H1 (cell line): ENCODE data around the gene LKAAEAR1. TPM values are rescaled to one million over a fixed set of nuclear protein-coding genes. Genes with fewer than 3 reads are reported as not detected.

Experiments used
- CTCF ChIA-PET: fragments of 300-600 bp; sonication (Branson Sonifier 250); formaldehyde crosslinking; loops from one replicate; lab custom pipeline; 2021; ENCODE audit not compliant: partially characterized antibody; lab: Charles Lee
- POLR2A ChIA-PET: fragments of 300-600 bp; sonication (Branson Sonifier 250); formaldehyde crosslinking; loops from one replicate; lab custom pipeline; 2021; ENCODE audit warnings: inconsistent platforms; ENCODE audit not compliant: partially characterized antibody; lab: Charles Lee
- DNase-seq, 2 experiments: peaks; one replicate each; pipeline versions ENCODE4 v3.0.0 to v3.0.0-alpha.2; 2010 to 2022; ENCODE audit warnings: low spot score in 2 of 2, low read depth in 1 of 2, mixed read lengths in 1 of 2
- FAIRE-seq: peaks from 2 replicates; lab custom pipeline; 2011; peaks lifted over from hg19 to GRCh38; lab: Jason Lieb, UNC
- H2AFZ ChIP-seq: 2 replicates; pipeline ENCODE4 v1.8.1; 2012; ENCODE audit warnings: low read length, inconsistent platforms
- H2AK5ac ChIP-seq: 2 replicates; pipeline ENCODE4 v1.6.1; 2013; ENCODE audit warnings: low read depth, low read length
- H2BK120ac ChIP-seq: replicated peaks from 2 replicates; pipeline ENCODE3; 2013; ENCODE audit warnings: low read depth, low read length, inconsistent platforms
- H2BK12ac ChIP-seq: 2 replicates; pipeline ENCODE4 v1.6.1; 2013; ENCODE audit warnings: low read depth, low read length
- H2BK15ac ChIP-seq: 2 replicates; pipeline ENCODE4 v1.6.1; 2013; ENCODE audit warnings: low read length
- H2BK20ac ChIP-seq: 2 replicates; pipeline ENCODE4 v1.6.1; 2013; ENCODE audit warnings: low read length
- H2BK5ac ChIP-seq: 2 replicates; pipeline ENCODE4 v1.6.1; 2013; ENCODE audit warnings: low read depth, low read length
- H3K14ac ChIP-seq: 2 replicates; pipeline ENCODE4 v1.6.1; 2013; ENCODE audit warnings: inconsistent platforms; ENCODE audit not compliant: insufficient read length
- H3K18ac ChIP-seq: 2 replicates; pipeline ENCODE4 v1.6.1; 2013; ENCODE audit warnings: low read length; ENCODE audit errors: extremely low read depth
- H3K23ac ChIP-seq: 2 replicates; pipeline ENCODE4 v1.6.1; 2013; ENCODE audit warnings: inconsistent platforms; ENCODE audit not compliant: insufficient read length
- H3K23me2 ChIP-seq: 2 replicates; pipeline ENCODE4 v1.6.1; 2013; ENCODE audit warnings: low read depth, low read length
- H3K27ac ChIP-seq: 2 replicates; pipeline ENCODE4 v1.6.1; 2011; ENCODE audit warnings: low read depth, low read length, inconsistent platforms
- H3K27me3 ChIP-seq, 4 experiments: replicated peaks in 1 of 4; 1 replicate in 1 of 4; 2 replicates in 3 of 4; pipeline versions ENCODE4 v1.6.1 to v1.8.1; 2011 to 2013; ENCODE audit warnings: low read length in 3 of 4, mild to moderate bottlenecking in 3 of 4, inconsistent platforms in 2 of 4, mixed read lengths in 2 of 4, moderate library complexity in 1 of 4; ENCODE audit not compliant: control insufficient read depth in 3 of 4, insufficient read depth in 3 of 4; ENCODE audit errors: extremely low read depth in 1 of 4
- H3K36me3 ChIP-seq, 4 experiments: 2 replicates each; pipeline versions ENCODE4 v1.6.1 to v1.8.1; 2011 to 2013; ENCODE audit warnings: mild to moderate bottlenecking in 4 of 4, low read length in 3 of 4, moderate library complexity in 2 of 4, control low read depth in 1 of 4, inconsistent platforms in 1 of 4; ENCODE audit not compliant: insufficient read depth in 4 of 4, control insufficient read depth in 2 of 4
- H3K4ac ChIP-seq: replicated peaks from 2 replicates; pipeline ENCODE3; 2013; ENCODE audit warnings: low read length, low read depth, mixed read lengths, inconsistent platforms; ENCODE audit not compliant: insufficient read length
- H3K4me1 ChIP-seq, 4 experiments: replicated peaks in 1 of 4; 1 replicate in 1 of 4; 2 replicates in 3 of 4; pipeline versions ENCODE4 v1.6.1 to v1.8.1; 2011 to 2013; ENCODE audit warnings: low read length in 3 of 4, inconsistent platforms in 2 of 4, mixed read lengths in 1 of 4; ENCODE audit not compliant: insufficient read depth in 4 of 4, control insufficient read depth in 3 of 4
- H3K4me2 ChIP-seq, 2 experiments: 2 replicates each; pipeline versions ENCODE4 v1.6.1 to v1.8.1; 2011 to 2013; ENCODE audit warnings: low read depth in 2 of 2, low read length in 2 of 2, control low read depth in 1 of 2, inconsistent platforms in 1 of 2, mild to moderate bottlenecking in 1 of 2; ENCODE audit not compliant: insufficient read depth in 1 of 2
- H3K4me3 ChIP-seq, 4 experiments: fragments of 200-600, 300-600 bp in 1 of 4; sonication (generic), shearing (Covaris generic), sonication (Bioruptor Twin) in 1 of 4; 2 replicates each; pipeline versions ENCODE4 v1.5.1 to v1.8.1; 2011 to 2016; ENCODE audit warnings: low read length in 4 of 4, low read depth in 3 of 4, control low read depth in 2 of 4, inconsistent platforms in 2 of 4, mild to moderate bottlenecking in 2 of 4, mixed read lengths in 1 of 4, moderate library complexity in 1 of 4; ENCODE audit not compliant: insufficient read depth in 2 of 4; ENCODE audit errors: extremely low read depth in 1 of 4
- H3K56ac ChIP-seq: replicated peaks from 2 replicates; pipeline ENCODE3; 2013; ENCODE audit warnings: low read depth, mild to moderate bottlenecking, mixed read lengths, low read length, inconsistent platforms; ENCODE audit not compliant: insufficient read length
- H3K79me1 ChIP-seq: 2 replicates; pipeline ENCODE4 v1.6.1; 2013; ENCODE audit warnings: low read depth, low read length, control low read depth
- H3K79me2 ChIP-seq, 2 experiments: 2 replicates each; pipeline versions ENCODE4 v1.6.1 to v1.8.1; 2012 to 2013; ENCODE audit warnings: low read length in 2 of 2, mild to moderate bottlenecking in 2 of 2, inconsistent platforms in 1 of 2; ENCODE audit not compliant: insufficient read depth in 2 of 2, control insufficient read depth in 1 of 2
- H3K9ac ChIP-seq, 4 experiments: replicated peaks in 1 of 4; 1 replicate in 1 of 4; 2 replicates in 3 of 4; pipeline versions ENCODE4 v1.6.1 to v1.8.1; 2011 to 2013; ENCODE audit warnings: low read depth in 3 of 4, low read length in 3 of 4, control low read depth in 2 of 4, mild to moderate bottlenecking in 2 of 4, moderate library complexity in 2 of 4, inconsistent platforms in 1 of 4; ENCODE audit errors: extremely low read depth in 1 of 4
- H3K9me3 ChIP-seq, 2 experiments: 2 replicates each; pipeline versions ENCODE4 v1.6.1 to v1.8.1; 2012 to 2013; ENCODE audit warnings: mild to moderate bottlenecking in 2 of 2, moderate library complexity in 2 of 2, control low read depth in 1 of 2, inconsistent platforms in 1 of 2, low read depth in 1 of 2, low read length in 1 of 2, mixed read lengths in 1 of 2; ENCODE audit not compliant: insufficient read depth in 2 of 2
- H4K20me1 ChIP-seq, 2 experiments: replicated peaks in 1 of 2; 2 replicates each; pipeline versions ENCODE3 to v1.8.1; 2011 to 2013; ENCODE audit warnings: inconsistent platforms in 2 of 2, low read length in 2 of 2, mild to moderate bottlenecking in 1 of 2; ENCODE audit not compliant: insufficient read depth in 2 of 2, control insufficient read depth in 1 of 2
- H4K5ac ChIP-seq: 2 replicates; pipeline ENCODE4 v1.6.1; 2013; ENCODE audit warnings: low read length, low read depth, mixed read lengths, inconsistent platforms; ENCODE audit not compliant: insufficient read length
- H4K8ac ChIP-seq: 2 replicates; pipeline ENCODE4 v1.8.0; 2013; ENCODE audit warnings: mild to moderate bottlenecking, moderate library complexity, low read length, inconsistent platforms; ENCODE audit not compliant: insufficient read depth; ENCODE audit errors: extremely low read depth
- H4K91ac ChIP-seq: replicated peaks from 2 replicates; pipeline ENCODE3; 2013; ENCODE audit warnings: low read length, mixed read lengths, inconsistent platforms; ENCODE audit not compliant: insufficient read length
- POLR2AphosphoS5 ChIP-seq: IDR thresholded peaks from 2 replicates; pipeline ENCODE4 v1.6.1; 2011; ENCODE audit warnings: low read depth, low read length
- RAD21 ChIP-seq, 2 experiments: IDR thresholded peaks in 1 of 2; conservative IDR thresholded peaks in 1 of 2; 2 replicates each; pipeline ENCODE4 v1.6.1; 2011; ENCODE audit warnings: low read depth in 2 of 2, low read length in 2 of 2, improper control_type of control experiment in 1 of 2, inconsistent platforms in 1 of 2, mild to moderate bottlenecking in 1 of 2, moderate library complexity in 1 of 2
- RXRA ChIP-seq: IDR thresholded peaks from 2 replicates; pipeline ENCODE4 v1.6.1; 2011; ENCODE audit warnings: low read depth, mild to moderate bottlenecking, low read length, moderate library complexity; ENCODE audit not compliant: insufficient read depth
- YY1 ChIP-seq: IDR thresholded peaks from 2 replicates; pipeline ENCODE4 v1.6.1; 2011; ENCODE audit warnings: low read depth, mild to moderate bottlenecking, low read length
- WGBS, 2 experiments: shearing (Covaris generic) in 1 of 2; methylation state at CpG; one replicate each; pipeline versions ENCODE4 v1.1.6 to v1.1.7; 2013 to 2015; ENCODE audit warnings: low lambda C conversion rate in 2 of 2, mixed read lengths in 2 of 2, inconsistent platforms in 1 of 2, low coverage in 1 of 2, missing lambda C conversion rate in 1 of 2; ENCODE audit not compliant: insufficient replicate concordance in 2 of 2, insufficient coverage in 1 of 2, insufficient read length in 1 of 2; ENCODE audit errors: extremely low coverage in 1 of 2, missing lambda C conversion rate in 1 of 2; 5-methylcytosine and 5-hydroxymethylcytosine counted together
- polyA plus RNA-seq, 7 experiments: library from polyadenylated mRNA; depleted of rRNA in 3 of 7; stranded (reverse) in 5 of 7; unstranded in 2 of 7; fragments of >200 nt in 5 of 7; fragments of 200-250 nt in 2 of 7; gene quantifications; 1 replicate in 5 of 7; 2 replicates in 1 of 7; 4 replicates in 1 of 7; pipeline versions ENCODE4 v1.2.1 to v1.2.3, GENCODE V29; 2011 to 2013; ENCODE audit warnings: missing spikeins in 2 of 7, mixed read lengths in 2 of 7
- total RNA-seq: library from RNA; stranded (reverse); fragmentation: NEBNext Ultra II Directional; extraction: Animal tissue kit (Norgen Biotek cat#: 25700); gene quantifications from 2 replicates; pipeline ENCODE4 v1.2.1, GENCODE V29; 2021

The LKAAEAR1 gene
- total and polyA plus RNA-seq, 2 of the 8 experiments (the other 6 are each of a cell fraction or from before 2014, with no cell fraction given), result 0.41 to 0.53 TPM

DNA sequence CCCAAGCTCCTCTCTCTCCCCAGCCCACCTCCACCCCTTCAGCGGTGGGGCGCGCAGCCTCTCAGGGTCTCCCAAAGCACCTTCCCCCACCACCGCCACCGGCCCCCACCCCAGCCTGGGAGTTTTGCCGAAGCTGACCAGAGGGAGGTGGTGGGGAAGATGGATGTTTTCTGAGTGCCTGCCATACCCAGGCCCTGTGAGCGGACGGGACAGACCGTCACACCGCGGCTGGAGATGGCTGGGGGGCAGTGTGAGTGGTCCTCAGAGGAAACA lies 42.5 kb downstream of the LKAAEAR1 start:
- H3K27ac ChIP-seq, result no peak overlapping the region
- TF ChIP-seq POLR2AphosphoS5, result no peak
- TF ChIP-seq YY1, result no peak
- TF ChIP-seq RXRA, result no peak
- TF ChIP-seq RAD21 (IDR thresholded peaks at IDR 0.05 in 1 of 2, conservative IDR thresholded peaks at IDR 0.05 in 1 of 2; ENCODE audit: low read depth in 2 of 2, low read length in 2 of 2), result no peak
- TF ChIP-seq, all 59 proteins: peak for 0
- H3K4ac ChIP-seq, result no peak overlapping the region
- H2BK20ac ChIP-seq, result no peak overlapping the region; the same call in 1 of the 2 replicates
- no peaks in the 10 kb centered on the region for H3K79me1 ChIP-seq
- DNase-seq (no peak), FAIRE-seq (no peak)
- H3K79me2 ChIP-seq, result no peaks in the 10 kb centered on the region
- no peak overlapping the region for H4K5ac ChIP-seq
- no peak overlapping the region for H4K91ac ChIP-seq
- H3K9ac ChIP-seq, result no peak overlapping the region
- no peak overlapping the region for H3K18ac ChIP-seq
- no peak overlapping the region for H2AFZ ChIP-seq
- H3K27me3 ChIP-seq, result peaks cover 23 to 81% (median 67%) of the 10 kb centered on the region in 4 experiments
- no peak overlapping the region for H2AK5ac ChIP-seq
- H3K23ac ChIP-seq, result no peak overlapping the region
- H4K8ac ChIP-seq, result 0 out of 2 replicates have a peak overlapping the region, but pooled peaks have one; percentile 29
- WGBS, 2 experiments, result 69% methylated on average over 5 of the region's 11 CpGs; no CpG with 5 or more reads in 1 of the 2 experiments
- no peak overlapping the region for H3K56ac ChIP-seq
- no peak overlapping the region for H2BK120ac ChIP-seq
- H3K36me3 ChIP-seq, result no peaks in the 10 kb centered on the region; a peak in 1 of 8 replicates
- POLR2A ChIA-PET, result interaction anchor here (0.8 to 1.0 kb wide), 2 partner anchors 13 to 185 kb away, joined by 3 read pairs; no protein-coding TSS in a partner anchor
- peak overlapping the region; percentile 16; the same call in 1 of the 2 replicates for H2BK15ac ChIP-seq
- H2BK12ac ChIP-seq, result peak overlapping the region; percentile 68; the same call in 1 of the 2 replicates
- H2BK5ac ChIP-seq, result no peak overlapping the region
- peaks cover 3% of the 10 kb centered on the region; the same call in 1 of the 2 replicates for H3K23me2 ChIP-seq
- CTCF ChIA-PET, result interaction anchor here (0.8 to 7.3 kb wide), 8 partner anchors 8 to 107 kb away, joined by 3 to 73 read pairs (median 18); partner anchors contain the start of genes OPRL1, RGS19 and SOX18
- peaks cover 0 to 25% (median 9%) of the 10 kb centered on the region in 4 experiments; a peak in 6 of 7 replicates for H3K4me1 ChIP-seq
- no peaks in the 10 kb centered on the region for H3K9me3 ChIP-seq
- peak overlapping the region; percentile 63 to 74; a peak in 3 of 4 replicates for H3K4me2 ChIP-seq
- H3K4me3 ChIP-seq, result peak overlapping the region in 1 of 4 experiments; percentile 66; a peak in 2 of 8 replicates
- no peak overlapping the region for H3K14ac ChIP-seq
- H4K20me1 ChIP-seq, result no peaks in the 10 kb centered on the region
